Panc1 (cell line): ENCODE data around the gene LRRC9. TPM values are rescaled to one million over a fixed set of nuclear protein-coding genes. Genes with fewer than 3 reads are reported as not detected.

Source experiments
- ATAC-seq: fragments of 200-7000 bp; cut with Tn5 transposase; 2 replicates; pipeline ENCODE4 v1.9.1; 2020; ENCODE audit warnings: mild to moderate bottlenecking, moderate library complexity
- BruUV-seq: library from RNA; stranded (reverse); fragments of 400-500 nt; replicated peaks from 2 replicates; lab custom pipeline; 2021; lab: Mats Ljungman, UMichigan
- CTCF ChIA-PET: fragments of 300-600 bp; sonication (Branson Sonifier 250); formaldehyde crosslinking; loops from one replicate; lab custom pipeline; 2022; ENCODE audit warnings: antibody characterized with exemption; lab: Charles Lee
- POLR2A ChIA-PET: fragments of 300-600 bp; sonication (Branson Sonifier 250); formaldehyde crosslinking; loops from one replicate; lab custom pipeline; 2022; ENCODE audit warnings: antibody characterized with exemption; lab: Charles Lee
- DNase-seq: peaks from one replicate; pipeline ENCODE4 v3.0.0-alpha.2; 2010; ENCODE audit warnings: low read depth, low spot score
- H3K27ac ChIP-seq: 2 replicates; pipeline ENCODE4 v1.5.1; 2011; ENCODE audit warnings: mild to moderate bottlenecking, low read length, inconsistent platforms
- H3K27me3 ChIP-seq: fragments of 200-500 bp; sonication (Bioruptor generic); 2 replicates; pipeline ENCODE4 v1.6.0; 2014; ENCODE audit warnings: low read length, inconsistent platforms; ENCODE audit not compliant: control insufficient read depth, insufficient read depth
- H3K36me3 ChIP-seq: fragments of 200-500 bp; sonication (Bioruptor generic); 2 replicates; pipeline ENCODE4 v1.5.1; 2014; ENCODE audit warnings: inconsistent platforms, mild to moderate bottlenecking, low read length, moderate library complexity; ENCODE audit not compliant: control insufficient read depth, insufficient read depth
- H3K4me1 ChIP-seq: 2 replicates; pipeline ENCODE4 v1.5.1; 2011; ENCODE audit warnings: inconsistent platforms, mild to moderate bottlenecking, low read length, moderate library complexity; ENCODE audit not compliant: control insufficient read depth, insufficient read depth
- H3K4me3 ChIP-seq, 2 experiments: 2 replicates each; pipeline ENCODE4 v1.5.1; 2011 to 2012; ENCODE audit warnings: low read depth in 2 of 2, low read length in 2 of 2, mild to moderate bottlenecking in 2 of 2, inconsistent platforms in 1 of 2, moderate library complexity in 1 of 2
- H3K9me3 ChIP-seq: fragments of 200-500 bp; sonication (Bioruptor generic); 2 replicates; pipeline ENCODE4 v1.5.1; 2014; ENCODE audit warnings: low read depth, mild to moderate bottlenecking, inconsistent platforms, low read length, moderate library complexity; ENCODE audit not compliant: control insufficient read depth, insufficient read depth
- POLR2AphosphoS5 ChIP-seq: IDR thresholded peaks from 2 replicates; pipeline ENCODE4 v1.6.1; 2012; ENCODE audit warnings: mild to moderate bottlenecking, low read depth, low read length, moderate library complexity
- SIN3A ChIP-seq: IDR thresholded peaks from 2 replicates; pipeline ENCODE4 v1.6.1; 2012; ENCODE audit warnings: low read depth, mild to moderate bottlenecking, low read length, moderate library complexity, borderline replicate concordance; ENCODE audit not compliant: insufficient read depth
- TCF7L2 ChIP-seq: IDR thresholded peaks from 2 replicates; pipeline ENCODE4 v1.6.1; 2011; ENCODE audit warnings: mild to moderate bottlenecking, low read depth, low read length, inconsistent platforms
- in situ Hi-C: cut with HindIII; loops from 2 replicates; pipeline ENCODE4 v1.10.0; 2016; ENCODE audit warnings: low sequenced_read_pairs, low pct_unique_long_range_greater_than_20kb
- intact Hi-C: fragments of 100-400 bp; cut with micrococcal nuclease; formaldehyde crosslinking; loops from one replicate; pipeline ENCODE4 v1.10.0; 2022; ENCODE audit not compliant: unreplicated experiment
- total RNA-seq: library from RNA; stranded (reverse); gene quantifications from one replicate; pipeline ENCODE4 v1.2.1, GENCODE V29; 2021; ENCODE audit not compliant: unreplicated experiment
- TF ChIP-seq, protein P1 (sequence below), 2 experiments: IDR thresholded peaks; 2 replicates each; pipeline ENCODE4 v1.6.1; 2011 to 2012; ENCODE audit warnings: low read depth in 2 of 2, control low read depth in 1 of 2, low read length in 1 of 2, mild to moderate bottlenecking in 1 of 2, moderate library complexity in 1 of 2; ENCODE audit not compliant: insufficient read depth in 1 of 2
- TF ChIP-seq, protein P2 (sequence below): fragments of 450-650 bp; IDR thresholded peaks from 2 replicates; pipeline ENCODE4 v1.5.1; 2017; ENCODE audit warnings: mild to moderate bottlenecking

Gene LRRC9
- total RNA-seq, 1 experiment from 2014 or later = not detected

DNA sequence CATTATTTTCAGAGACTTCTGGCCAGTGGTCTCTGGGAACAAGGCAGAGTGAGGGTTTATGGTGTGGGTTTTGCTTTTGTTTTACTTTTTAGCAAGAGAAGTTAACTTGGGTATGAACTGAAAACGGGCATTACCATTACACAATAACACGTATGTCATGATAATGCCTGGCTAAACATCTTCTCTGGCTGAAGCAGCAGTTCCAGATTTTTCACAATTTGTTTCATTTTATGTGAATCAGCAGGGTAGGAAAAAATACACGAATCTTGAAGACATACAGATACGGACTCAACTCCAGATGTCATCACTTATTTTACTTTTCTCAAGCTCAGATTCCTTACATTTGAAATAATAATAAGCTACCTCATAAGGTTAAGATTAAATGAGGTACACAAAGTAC, 169.3 kb downstream of the LRRC9 start:
- no peaks in the 10 kb centered on the region for H3K27me3 ChIP-seq
- TF ChIP-seq, protein P1, sequence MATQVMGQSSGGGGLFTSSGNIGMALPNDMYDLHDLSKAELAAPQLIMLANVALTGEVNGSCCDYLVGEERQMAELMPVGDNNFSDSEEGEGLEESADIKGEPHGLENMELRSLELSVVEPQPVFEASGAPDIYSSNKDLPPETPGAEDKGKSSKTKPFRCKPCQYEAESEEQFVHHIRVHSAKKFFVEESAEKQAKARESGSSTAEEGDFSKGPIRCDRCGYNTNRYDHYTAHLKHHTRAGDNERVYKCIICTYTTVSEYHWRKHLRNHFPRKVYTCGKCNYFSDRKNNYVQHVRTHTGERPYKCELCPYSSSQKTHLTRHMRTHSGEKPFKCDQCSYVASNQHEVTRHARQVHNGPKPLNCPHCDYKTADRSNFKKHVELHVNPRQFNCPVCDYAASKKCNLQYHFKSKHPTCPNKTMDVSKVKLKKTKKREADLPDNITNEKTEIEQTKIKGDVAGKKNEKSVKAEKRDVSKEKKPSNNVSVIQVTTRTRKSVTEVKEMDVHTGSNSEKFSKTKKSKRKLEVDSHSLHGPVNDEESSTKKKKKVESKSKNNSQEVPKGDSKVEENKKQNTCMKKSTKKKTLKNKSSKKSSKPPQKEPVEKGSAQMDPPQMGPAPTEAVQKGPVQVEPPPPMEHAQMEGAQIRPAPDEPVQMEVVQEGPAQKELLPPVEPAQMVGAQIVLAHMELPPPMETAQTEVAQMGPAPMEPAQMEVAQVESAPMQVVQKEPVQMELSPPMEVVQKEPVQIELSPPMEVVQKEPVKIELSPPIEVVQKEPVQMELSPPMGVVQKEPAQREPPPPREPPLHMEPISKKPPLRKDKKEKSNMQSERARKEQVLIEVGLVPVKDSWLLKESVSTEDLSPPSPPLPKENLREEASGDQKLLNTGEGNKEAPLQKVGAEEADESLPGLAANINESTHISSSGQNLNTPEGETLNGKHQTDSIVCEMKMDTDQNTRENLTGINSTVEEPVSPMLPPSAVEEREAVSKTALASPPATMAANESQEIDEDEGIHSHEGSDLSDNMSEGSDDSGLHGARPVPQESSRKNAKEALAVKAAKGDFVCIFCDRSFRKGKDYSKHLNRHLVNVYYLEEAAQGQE (IDR thresholded peaks at IDR 0.05; ENCODE audit: insufficient read depth in 1 of 2, low read depth in 2 of 2, low read length in 1 of 2) = no peak
- TF ChIP-seq POLR2AphosphoS5 = no peak
- no peak for TF ChIP-seq TCF7L2
- TF ChIP-seq, protein P2, sequence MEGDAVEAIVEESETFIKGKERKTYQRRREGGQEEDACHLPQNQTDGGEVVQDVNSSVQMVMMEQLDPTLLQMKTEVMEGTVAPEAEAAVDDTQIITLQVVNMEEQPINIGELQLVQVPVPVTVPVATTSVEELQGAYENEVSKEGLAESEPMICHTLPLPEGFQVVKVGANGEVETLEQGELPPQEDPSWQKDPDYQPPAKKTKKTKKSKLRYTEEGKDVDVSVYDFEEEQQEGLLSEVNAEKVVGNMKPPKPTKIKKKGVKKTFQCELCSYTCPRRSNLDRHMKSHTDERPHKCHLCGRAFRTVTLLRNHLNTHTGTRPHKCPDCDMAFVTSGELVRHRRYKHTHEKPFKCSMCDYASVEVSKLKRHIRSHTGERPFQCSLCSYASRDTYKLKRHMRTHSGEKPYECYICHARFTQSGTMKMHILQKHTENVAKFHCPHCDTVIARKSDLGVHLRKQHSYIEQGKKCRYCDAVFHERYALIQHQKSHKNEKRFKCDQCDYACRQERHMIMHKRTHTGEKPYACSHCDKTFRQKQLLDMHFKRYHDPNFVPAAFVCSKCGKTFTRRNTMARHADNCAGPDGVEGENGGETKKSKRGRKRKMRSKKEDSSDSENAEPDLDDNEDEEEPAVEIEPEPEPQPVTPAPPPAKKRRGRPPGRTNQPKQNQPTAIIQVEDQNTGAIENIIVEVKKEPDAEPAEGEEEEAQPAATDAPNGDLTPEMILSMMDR = no peak
- no peak for TF ChIP-seq SIN3A
- H3K36me3 ChIP-seq = no peaks in the 10 kb centered on the region; the same call in 1 of the 2 replicates
- no peak for DNase-seq
- ChIA-PET CTCF (no interaction called here), POLR2A (no interaction called here)
- no peak overlapping the region for H3K27ac ChIP-seq
- no TSS peak for BruUV-seq
- H3K9me3 ChIP-seq = no peaks in the 10 kb centered on the region
- no peak for ATAC-seq
- in situ Hi-C loops (no loop called here), intact Hi-C loops (no loop called here)
- no peak overlapping the region for H3K4me3 ChIP-seq
- H3K4me1 ChIP-seq = 0 out of 2 replicates have a peak, but pooled peaks cover 6% of the 10 kb centered on the region

DNA sequence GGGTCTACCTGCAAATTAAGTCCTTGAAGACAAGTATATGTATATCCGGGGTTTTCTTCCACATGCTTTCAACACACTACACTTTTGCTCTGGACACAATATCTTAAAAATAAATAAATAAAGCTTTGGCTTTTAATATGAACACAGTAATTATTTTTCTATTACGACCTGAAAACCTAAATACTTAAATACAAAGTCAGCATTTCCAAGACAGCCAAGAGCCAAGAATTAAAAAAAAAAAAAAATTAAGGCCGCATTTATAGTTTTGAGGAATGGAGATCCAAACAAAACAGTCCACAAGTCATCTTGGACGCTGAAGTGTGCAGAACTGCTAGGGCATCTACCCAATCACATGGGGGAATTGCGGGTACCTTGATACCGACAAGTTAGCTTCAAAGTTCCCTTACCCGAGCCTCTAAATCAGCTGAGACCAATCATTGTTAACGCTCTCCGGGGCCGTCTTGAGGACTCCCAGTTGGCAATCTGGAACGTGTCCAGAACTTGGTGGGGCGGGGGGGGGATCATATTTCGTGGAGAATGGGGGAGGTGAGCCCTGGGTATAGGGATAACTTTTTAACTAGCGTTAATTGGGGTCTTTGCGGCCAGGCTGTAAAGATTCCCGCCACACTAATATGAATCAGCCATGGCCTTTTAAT, 171.0 kb downstream of the LRRC9 start:
- Histone ChIP-seq H3K27me3 (no peaks in the 10 kb centered on the region), H3K9me3 (no peaks in the 10 kb centered on the region), H3K27ac (peak overlapping the region; percentile 90), H3K4me3 (peak overlapping the region; percentile 68 to 92), H3K4me1 (peaks cover 18% of the 10 kb centered on the region), H3K36me3 (no peaks in the 10 kb centered on the region; the same call in 1 of the 2 replicates)
- DNase-seq (no peak), ATAC-seq (peak; percentile 27; the same call in 1 of the 2 replicates)
- CTCF ChIA-PET = no interaction called here
- in situ Hi-C loops = no loop called here
- TF ChIP-seq TCF7L2 (no peak), POLR2AphosphoS5 (no peak)
- TF ChIP-seq, protein P2 = no peak
- POLR2A ChIA-PET = no interaction called here
- intact Hi-C loops = loop anchor here (10.0 kb wide), 1 partner anchor 74 kb away; the partner anchor contains the start of gene DHRS7
- TSS peak; percentile 93 for BruUV-seq
